GM18511 (cell line): ENCODE results near the gene TUBA8.
"Not testable (repeated sequence)": the region's sequence is repeated elsewhere in the genome, so short reads cannot be mapped to it uniquely, and the experiment has no call there.

Source experiments
- ATAC-seq: cut with Tn5 transposase; IDR thresholded peaks from one replicate; pipeline ENCODE4 v1.9.1; 2021; ENCODE audit warnings: mild to moderate bottlenecking, moderate library complexity; ENCODE audit not compliant: unreplicated experiment

The TUBA8 gene

DNA sequence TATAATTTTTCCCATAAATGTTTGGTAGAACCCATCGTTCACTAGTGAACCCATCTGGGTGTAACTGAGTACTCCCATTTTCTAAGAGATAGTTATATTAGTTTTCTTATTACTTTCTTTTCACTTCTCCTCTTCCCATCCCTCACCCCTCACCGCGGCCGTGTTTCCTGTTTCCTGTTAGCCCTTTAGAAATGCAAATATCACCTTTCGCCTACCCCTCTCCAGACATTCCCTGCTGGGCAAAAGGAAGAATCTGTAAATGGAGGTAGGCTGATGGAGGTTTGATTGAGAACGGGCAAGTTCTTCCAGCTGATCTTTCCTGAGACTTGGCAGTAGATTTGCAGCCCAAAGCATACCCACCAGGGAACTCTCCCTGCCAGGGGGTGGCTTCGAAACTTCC is 54.7 kb downstream of the TUBA8 start:
- not testable (repeated sequence) for ATAC-seq

DNA sequence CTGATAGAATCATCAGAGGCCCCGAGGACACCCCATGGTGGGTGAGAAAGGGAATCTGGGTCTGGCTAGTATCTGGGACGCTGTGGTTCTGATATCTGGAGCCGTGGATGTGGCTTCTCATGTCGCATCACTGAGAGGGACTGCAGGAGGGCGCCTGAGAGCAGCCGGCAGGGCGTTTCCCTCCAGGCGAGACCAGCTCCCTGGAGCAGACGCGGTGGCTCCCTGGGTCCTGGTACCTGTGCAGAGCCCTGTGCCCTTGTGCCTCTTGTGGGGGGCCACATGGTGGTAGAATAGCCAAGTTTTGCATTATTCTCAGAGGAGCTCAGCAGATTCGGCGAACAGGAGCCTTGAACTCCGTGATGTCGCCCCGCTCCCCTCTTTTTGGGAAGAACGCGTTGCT is 59.7 kb downstream of the TUBA8 start:
- ATAC-seq: not testable (repeated sequence)

GRCh38 chr22:18172203-18172602 is 61.6 kb downstream of the TUBA8 start:
- not testable (repeated sequence) for ATAC-seq

GRCh38 chr22:18172776-18173175 is 62.2 kb downstream of the TUBA8 start:
- not testable (repeated sequence) for ATAC-seq

- not testable (repeated sequence) for ATAC-seq
Observed at GRCh38 chr22:18173441-18173840, 62.8 kb downstream of the TUBA8 start.
